ENCODE measurements around the gene KDM1A.
A peak's percentile ranks its signal among the peaks of the same experiment; 100 is the strongest.

DNA sequence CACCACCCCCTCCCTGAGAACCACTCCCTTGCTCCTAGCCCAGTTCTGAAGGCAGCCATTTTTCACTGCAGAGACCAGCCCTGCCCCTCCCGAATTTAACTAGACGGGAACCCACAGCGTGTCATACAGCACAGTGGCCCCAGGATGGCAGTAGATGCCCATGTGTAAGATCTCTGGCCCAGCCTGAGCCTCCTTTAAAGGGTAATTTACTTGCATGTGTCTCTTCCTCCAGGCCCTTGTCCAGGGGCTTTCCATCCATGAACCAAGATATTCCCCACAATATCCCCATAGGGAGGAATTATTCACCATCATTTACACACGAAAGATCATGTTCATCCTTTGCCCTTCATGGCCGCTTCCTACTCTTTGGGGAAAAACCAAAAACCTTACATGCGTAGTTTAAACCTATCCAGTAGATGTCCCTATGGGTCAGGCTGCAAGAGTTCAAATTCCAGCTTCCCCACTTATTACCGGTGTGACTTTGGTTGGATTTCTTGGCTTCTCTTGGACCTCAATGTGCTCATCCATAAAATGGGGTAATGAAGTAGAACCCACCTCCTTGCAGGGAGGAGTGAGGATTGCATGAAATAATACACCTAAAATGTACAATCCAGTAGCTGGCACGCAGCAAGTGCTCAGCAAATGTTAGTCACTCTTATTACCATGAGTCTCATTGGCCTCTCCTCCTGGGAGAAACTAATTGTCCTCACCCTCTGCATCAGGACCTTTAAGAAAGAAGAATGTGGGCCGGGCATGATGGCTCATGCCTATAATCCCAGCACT is 42.6 kb upstream of the KDM1A start:
- no peak for TF ChIP-seq POLR2A (IDR thresholded peaks at IDR 0.05; ENCODE audit: extremely low read depth, insufficient read length)
- TF ChIP-seq, protein P1, sequence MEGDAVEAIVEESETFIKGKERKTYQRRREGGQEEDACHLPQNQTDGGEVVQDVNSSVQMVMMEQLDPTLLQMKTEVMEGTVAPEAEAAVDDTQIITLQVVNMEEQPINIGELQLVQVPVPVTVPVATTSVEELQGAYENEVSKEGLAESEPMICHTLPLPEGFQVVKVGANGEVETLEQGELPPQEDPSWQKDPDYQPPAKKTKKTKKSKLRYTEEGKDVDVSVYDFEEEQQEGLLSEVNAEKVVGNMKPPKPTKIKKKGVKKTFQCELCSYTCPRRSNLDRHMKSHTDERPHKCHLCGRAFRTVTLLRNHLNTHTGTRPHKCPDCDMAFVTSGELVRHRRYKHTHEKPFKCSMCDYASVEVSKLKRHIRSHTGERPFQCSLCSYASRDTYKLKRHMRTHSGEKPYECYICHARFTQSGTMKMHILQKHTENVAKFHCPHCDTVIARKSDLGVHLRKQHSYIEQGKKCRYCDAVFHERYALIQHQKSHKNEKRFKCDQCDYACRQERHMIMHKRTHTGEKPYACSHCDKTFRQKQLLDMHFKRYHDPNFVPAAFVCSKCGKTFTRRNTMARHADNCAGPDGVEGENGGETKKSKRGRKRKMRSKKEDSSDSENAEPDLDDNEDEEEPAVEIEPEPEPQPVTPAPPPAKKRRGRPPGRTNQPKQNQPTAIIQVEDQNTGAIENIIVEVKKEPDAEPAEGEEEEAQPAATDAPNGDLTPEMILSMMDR (IDR thresholded peaks at IDR 0.05; ENCODE audit: low read depth, low read length), result peak; percentile 84
- TF ChIP-seq, protein P2, sequence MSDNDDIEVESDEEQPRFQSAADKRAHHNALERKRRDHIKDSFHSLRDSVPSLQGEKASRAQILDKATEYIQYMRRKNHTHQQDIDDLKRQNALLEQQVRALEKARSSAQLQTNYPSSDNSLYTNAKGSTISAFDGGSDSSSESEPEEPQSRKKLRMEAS (IDR thresholded peaks at IDR 0.05; ENCODE audit: low read depth, low read length), result peak; percentile 74

Data from NB4 (cell line).